GM12878 (cell line): ENCODE data around the gene CCDC51. TPM values are rescaled to one million over a fixed set of nuclear protein-coding genes. Genes with fewer than 3 reads are reported as not detected.

Experiments
- BRCA1 ChIP-seq: IDR thresholded peaks from 2 replicates; pipeline ENCODE4 v1.6.1; 2011; ENCODE audit warnings: low read depth, low read length, improper control_type of control experiment
- CHD2 ChIP-seq: IDR thresholded peaks from 2 replicates; pipeline ENCODE4 v1.6.1; 2011; ENCODE audit warnings: low read depth, low read length, improper control_type of control experiment, borderline replicate concordance
- CHD4 ChIP-seq: fragments of 200-600 bp; sonication (generic); IDR thresholded peaks from 2 replicates; pipeline ENCODE4 v1.6.1; 2016; ENCODE audit warnings: mild to moderate bottlenecking
- CREM ChIP-seq: IDR thresholded peaks from 2 replicates; pipeline ENCODE4 v1.6.1; 2014; ENCODE audit warnings: antibody characterized with exemption, low read depth
- CUX1 ChIP-seq: IDR thresholded peaks from 2 replicates; pipeline ENCODE4 v1.6.1; 2012; ENCODE audit warnings: improper control_type of control experiment, low read depth, low read length; ENCODE audit not compliant: insufficient replicate concordance
- EED ChIP-seq: sonication (generic); IDR thresholded peaks from 2 replicates; pipeline ENCODE4 v1.6.1; 2016; ENCODE audit warnings: antibody characterized with exemption, low read depth
- ETV6 ChIP-seq, 2 experiments: fragments of 450-650 bp in 1 of 2; IDR thresholded peaks in 1 of 2; conservative IDR thresholded peaks in 1 of 2; 2 replicates each; pipeline ENCODE4 v1.6.1; 2014; ENCODE audit warnings: antibody characterized with exemption in 1 of 2, borderline replicate concordance in 1 of 2, low read depth in 1 of 2, mild to moderate bottlenecking in 1 of 2, moderate library complexity in 1 of 2
- FOXK2 ChIP-seq: fragments of 450-650 bp; IDR thresholded peaks from 2 replicates; pipeline ENCODE4 v1.6.1; 2017; ENCODE audit warnings: mild to moderate bottlenecking, moderate library complexity
- GATAD2B ChIP-seq: fragments of 450-650 bp; conservative IDR thresholded peaks from 2 replicates; pipeline ENCODE4 v1.6.1; 2017; ENCODE audit warnings: low read depth, mild to moderate bottlenecking, moderate library complexity
- HDAC6 ChIP-seq: fragments of 200-600 bp; sonication (generic); IDR thresholded peaks from one replicate; pipeline ENCODE4 v1.8.0; 2017; ENCODE audit warnings: antibody characterized with exemption; ENCODE audit not compliant: unreplicated experiment
- HDGF ChIP-seq: fragments of 450-650 bp; IDR thresholded peaks from 2 replicates; pipeline ENCODE4 v1.6.1; 2016; ENCODE audit warnings: antibody characterized with exemption
- IKZF2 ChIP-seq, 2 experiments: fragments of 450-650 bp; IDR thresholded peaks; 2 replicates each; pipeline ENCODE4 v1.6.1; 2017; ENCODE audit warnings: mild to moderate bottlenecking in 2 of 2, moderate library complexity in 2 of 2
- MTA3 ChIP-seq: IDR thresholded peaks from 2 replicates; pipeline ENCODE4 v1.6.1; 2012; ENCODE audit warnings: low read length, inconsistent platforms, borderline replicate concordance
- NFXL1 ChIP-seq: fragments of 450-650 bp; IDR thresholded peaks from 2 replicates; pipeline ENCODE4 v1.6.1; 2017; ENCODE audit warnings: antibody characterized with exemption, mild to moderate bottlenecking, borderline replicate concordance
- NR2C2 ChIP-seq: IDR thresholded peaks from 2 replicates; pipeline ENCODE4 v1.6.1; 2011; ENCODE audit warnings: borderline replicate concordance, low read depth; ENCODE audit not compliant: control insufficient read depth, insufficient read length
- NRF1 ChIP-seq: conservative IDR thresholded peaks from 2 replicates; pipeline ENCODE4 v1.6.1; 2011; ENCODE audit warnings: mild to moderate bottlenecking, low read depth, low read length, improper control_type of control experiment
- POLR2A ChIP-seq: IDR thresholded peaks from 2 replicates; pipeline ENCODE4 v1.6.1; 2011; ENCODE audit warnings: low read depth, mild to moderate bottlenecking, low read length
- POLR2AphosphoS2 ChIP-seq: IDR thresholded peaks from 2 replicates; pipeline ENCODE4 v1.6.1; 2011; ENCODE audit warnings: low read depth, mild to moderate bottlenecking, low read length, improper control_type of control experiment, moderate library complexity
- RELA ChIP-seq: fragments of 450-650 bp; IDR thresholded peaks from 2 replicates; pipeline ENCODE4 v1.8.0; 2014; ENCODE audit warnings: borderline replicate concordance; ENCODE audit not compliant: partially characterized antibody
- SIN3A ChIP-seq: IDR thresholded peaks from 2 replicates; pipeline ENCODE4 v1.6.1; 2012; ENCODE audit warnings: low read depth, low read length, improper control_type of control experiment
- SMAD5 ChIP-seq: IDR thresholded peaks from 2 replicates; pipeline ENCODE4 v1.6.1; 2016; ENCODE audit warnings: antibody characterized with exemption, low read depth
- SMARCA5 ChIP-seq: fragments of 450-650 bp; IDR thresholded peaks from 2 replicates; pipeline ENCODE4 v1.6.1; 2017; ENCODE audit warnings: mild to moderate bottlenecking
- SPI1 ChIP-seq: IDR thresholded peaks from 2 replicates; pipeline ENCODE4 v1.6.1; 2011; ENCODE audit warnings: low read depth, mild to moderate bottlenecking, low read length, moderate library complexity, borderline replicate concordance; ENCODE audit not compliant: insufficient read depth
- SRF ChIP-seq, 2 experiments: IDR thresholded peaks; 2 replicates each; pipeline ENCODE4 v1.6.1; 2011; ENCODE audit warnings: low read depth in 2 of 2, low read length in 2 of 2, mild to moderate bottlenecking in 1 of 2, moderate library complexity in 1 of 2
- ZNF217 ChIP-seq: fragments of 450-650 bp; IDR thresholded peaks from 2 replicates; pipeline ENCODE4 v1.6.1; 2017; ENCODE audit warnings: antibody characterized with exemption, mild to moderate bottlenecking
- ZNF24 ChIP-seq: fragments of 450-650 bp; IDR thresholded peaks from 2 replicates; pipeline ENCODE4 v1.6.1; 2017; ENCODE audit warnings: antibody characterized with exemption, mild to moderate bottlenecking
- polyA plus RNA-seq, 11 experiments: library from polyadenylated mRNA; depleted of rRNA in 4 of 11; unstranded in 6 of 11; stranded (reverse) in 5 of 11; fragments of >200 nt; fragmentation: Nextera tagmentation in 4 of 11; fragmentation: Illumina TruSeq in 1 of 11; extraction: Ambion mirVana in 4 of 11; extraction: Trizol in 1 of 11; gene quantifications; 1 replicate in 1 of 11; 2 replicates in 10 of 11; pipeline versions ENCODE4 v1.2.1 to v1.2.3, GENCODE V29; 2011 to 2016; ENCODE audit warnings: inconsistent platforms in 2 of 11, missing spikeins in 2 of 11, low read depth in 1 of 11
- total RNA-seq, 4 experiments: library from RNA; depleted of rRNA in 3 of 4; stranded (reverse); fragments of >200 nt in 3 of 4; fragmentation: Illumina TruSeq in 1 of 4; extraction: Trizol in 1 of 4; gene quantifications; 2 replicates each; pipeline versions ENCODE4 v1.2.1 to v1.2.3, GENCODE V29; 2013 to 2021
- TF ChIP-seq, protein P1 (sequence below): IDR thresholded peaks from 2 replicates; pipeline ENCODE4 v1.6.1; 2011; ENCODE audit warnings: low read depth, low read length, improper control_type of control experiment, borderline replicate concordance

Gene CCDC51
- total and polyA plus RNA-seq, 10 of the 15 experiments (the other 5 are each of a cell fraction or from before 2014, with no cell fraction given) = 10.6 to 54.9 (median 28.5) TPM

GRCh38 chr3:48472923-48473616 is 33.2 kb upstream of the CCDC51 start (continued):
- TF ChIP-seq GATAD2B (peak; percentile 52; the same call in 1 of the 2 replicates), POLR2A (peak; percentile 88), SMARCA5 (peak; percentile 38; the same call in 1 of the 2 replicates), NRF1 (no peak), SRF (IDR thresholded peaks at IDR 0.05; ENCODE audit: low read depth in 2 of 2, low read length in 2 of 2) (no peak), SPI1 (no peak), RELA (peak; percentile 95), IKZF2 (IDR thresholded peaks at IDR 0.05) (peak; percentile 91 to 92), FOXK2 (no peak), HDAC6 (no peak), CHD2 (peak; percentile 66; the same call in 1 of the 2 replicates), NR2C2 (no peak), EED (peak; percentile 92), MTA3 (0 out of 2 replicates have a peak, but pooled peaks have one; percentile 79), NFXL1 (no peak), CREM (peak; percentile 91), CUX1 (no peak), ZNF24 (no peak), CHD4 (no peak), SMAD5 (0 out of 2 replicates have a peak, but pooled peaks have one; percentile 51), POLR2AphosphoS2 (no peak), ETV6 (conservative IDR thresholded peaks at IDR 0.05 in 1 of 2, IDR thresholded peaks at IDR 0.05 in 1 of 2; ENCODE audit: borderline replicate concordance in 1 of 2, low read depth in 1 of 2) (peak in 1 of 2 experiments; percentile 98; a peak in 2 of 4 replicates), HDGF (peak; percentile 95), ZNF217 (no peak), SIN3A (peak; percentile 65; the same call in 1 of the 2 replicates), BRCA1 (no peak)
- TF ChIP-seq, protein P1, sequence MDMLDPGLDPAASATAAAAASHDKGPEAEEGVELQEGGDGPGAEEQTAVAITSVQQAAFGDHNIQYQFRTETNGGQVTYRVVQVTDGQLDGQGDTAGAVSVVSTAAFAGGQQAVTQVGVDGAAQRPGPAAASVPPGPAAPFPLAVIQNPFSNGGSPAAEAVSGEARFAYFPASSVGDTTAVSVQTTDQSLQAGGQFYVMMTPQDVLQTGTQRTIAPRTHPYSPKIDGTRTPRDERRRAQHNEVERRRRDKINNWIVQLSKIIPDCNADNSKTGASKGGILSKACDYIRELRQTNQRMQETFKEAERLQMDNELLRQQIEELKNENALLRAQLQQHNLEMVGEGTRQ = no peak; the same call in 1 of the 2 replicates
